GM12878 (cell line): ENCODE measurements around the gene SH3BP5. TPM values are rescaled to one million over a fixed set of nuclear protein-coding genes. Genes with fewer than 3 reads are reported as not detected.

Experiments used
- ATAC-seq: fragments of 200-7000 bp; cut with Tn5 transposase; 3 replicates; pipeline ENCODE4 v1.9.1; 2020; ENCODE audit warnings: mild to moderate bottlenecking, moderate library complexity
- BruUV-seq: library from RNA; stranded (reverse); fragments of 400-500 nt; replicated peaks from 2 replicates; lab custom pipeline; 2021; lab: Mats Ljungman, UMichigan
- CTCF ChIA-PET: fragments of 300-600 bp; sonication (Branson Sonifier 250); formaldehyde crosslinking; extraction: SDS; loops from one replicate; lab custom pipeline; 2021; ENCODE audit warnings: inconsistent platforms; lab: Yijun Ruan, JAX
- POLR2A ChIA-PET: fragments of 350-600 bp; formaldehyde crosslinking; extraction: SDS; loops from one replicate; lab custom pipeline; 2021; ENCODE audit warnings: inconsistent platforms; lab: Charles Lee
- RAD21 ChIA-PET: fragments of 300-600 bp; sonication (Branson Sonifier 250); formaldehyde crosslinking; loops from one replicate; lab custom pipeline; 2023; ENCODE audit warnings: antibody characterized with exemption; ENCODE audit not compliant: unreplicated experiment; lab: Charles Lee
- SMC1A ChIA-PET: fragments of 300-600 bp; sonication (Branson Sonifier 250); formaldehyde crosslinking; loops from one replicate; lab custom pipeline; 2023; ENCODE audit not compliant: unreplicated experiment, uncharacterized antibody; lab: Charles Lee
- DNase-seq: peaks from one replicate; pipeline ENCODE4 v3.0.0-alpha.2; 2011; ENCODE audit warnings: low read depth, low spot score
- FAIRE-seq: peaks from 3 replicates; lab custom pipeline; 2011; peaks lifted over from hg19 to GRCh38; lab: Jason Lieb, UNC
- H2AFZ ChIP-seq: 2 replicates; pipeline ENCODE4 v1.6.0; 2011; ENCODE audit warnings: low read depth, low read length, control low read depth; ENCODE audit not compliant: control insufficient read depth
- H3K27ac ChIP-seq: 2 replicates; pipeline ENCODE4 v1.5.1; 2011; ENCODE audit warnings: control low read depth; ENCODE audit not compliant: control insufficient read depth, insufficient read depth
- H3K27me3 ChIP-seq, 2 experiments: replicated peaks in 1 of 2; 2 replicates each; pipeline versions ENCODE4 v1.6.0 to v1.6.1; 2011; ENCODE audit warnings: low read length in 1 of 2; ENCODE audit not compliant: control insufficient read depth in 2 of 2, insufficient read depth in 2 of 2
- H3K36me3 ChIP-seq, 2 experiments: 2 replicates each; pipeline ENCODE4 v1.5.1; 2011; ENCODE audit warnings: low read length in 1 of 2; ENCODE audit not compliant: control insufficient read depth in 2 of 2, insufficient read depth in 2 of 2
- H3K4me1 ChIP-seq: 2 replicates; pipeline ENCODE4 v1.6.1; 2011; ENCODE audit warnings: mild to moderate bottlenecking, low read length, moderate library complexity, mixed read lengths; ENCODE audit not compliant: control insufficient read depth, insufficient read depth
- H3K4me2 ChIP-seq: 2 replicates; pipeline ENCODE4 v1.6.0; 2011; ENCODE audit warnings: control low read depth; ENCODE audit not compliant: control insufficient read depth, insufficient read depth
- H3K4me3 ChIP-seq: fragments of 200-600 bp; sonication (generic); 2 replicates; pipeline ENCODE4 v1.5.1; 2016
- H3K79me2 ChIP-seq: 2 replicates; pipeline ENCODE4 v1.6.0; 2011; ENCODE audit warnings: low read length; ENCODE audit not compliant: control insufficient read depth, insufficient read depth
- H3K9ac ChIP-seq: 2 replicates; pipeline ENCODE4 v1.8.0; 2011; ENCODE audit warnings: low read length, control low read depth, mixed read lengths; ENCODE audit not compliant: control insufficient read depth, insufficient read depth
- H3K9me3 ChIP-seq: replicated peaks from 3 replicates; pipeline ENCODE4 v1.5.1; 2011; ENCODE audit warnings: mild to moderate bottlenecking, low read length; ENCODE audit not compliant: control insufficient read depth, insufficient read depth
- H4K20me1 ChIP-seq: 2 replicates; pipeline ENCODE4 v1.6.0; 2011; ENCODE audit not compliant: control insufficient read depth, insufficient read depth
- ATF7 ChIP-seq: fragments of 450-650 bp; IDR thresholded peaks from 2 replicates; pipeline ENCODE4 v1.6.1; 2016; ENCODE audit warnings: low read depth, mild to moderate bottlenecking
- CEBPB ChIP-seq, 2 experiments: fragments of 150-350 bp in 1 of 2; IDR thresholded peaks; 2 replicates each; pipeline ENCODE4 v1.6.1; 2012 to 2014; ENCODE audit warnings: low read depth in 2 of 2, low read length in 2 of 2, borderline replicate concordance in 1 of 2, inconsistent platforms in 1 of 2
- FOXK2 ChIP-seq: fragments of 450-650 bp; IDR thresholded peaks from 2 replicates; pipeline ENCODE4 v1.6.1; 2017; ENCODE audit warnings: mild to moderate bottlenecking, moderate library complexity
- KAT2A ChIP-seq: conservative IDR thresholded peaks from 2 replicates; pipeline ENCODE4 v1.6.1; 2011; ENCODE audit warnings: low read depth, low read length; ENCODE audit not compliant: control insufficient read depth
- NFYA ChIP-seq: IDR thresholded peaks from 2 replicates; pipeline ENCODE4 v1.6.1; 2011; ENCODE audit warnings: low read depth, mild to moderate bottlenecking, low read length, improper control_type of control experiment, borderline replicate concordance
- PAX8 ChIP-seq: fragments of 450-650 bp; IDR thresholded peaks from 2 replicates; pipeline ENCODE4 v1.6.1; 2017; ENCODE audit warnings: mild to moderate bottlenecking, moderate library complexity
- RBBP5 ChIP-seq: fragments of 200-600 bp; sonication (generic); conservative IDR thresholded peaks from 2 replicates; pipeline ENCODE4 v1.6.1; 2016
- RCOR1 ChIP-seq: conservative IDR thresholded peaks from 2 replicates; pipeline ENCODE4 v1.6.1; 2012; ENCODE audit warnings: low read depth, low read length, improper control_type of control experiment
- SUPT20H ChIP-seq: IDR thresholded peaks from 2 replicates; pipeline ENCODE4 v1.6.1; 2011; ENCODE audit warnings: low read depth, mild to moderate bottlenecking, low read length, moderate library complexity, borderline replicate concordance; ENCODE audit not compliant: control insufficient read depth
- TBL1XR1 ChIP-seq: IDR thresholded peaks from 2 replicates; pipeline ENCODE4 v1.6.1; 2012; ENCODE audit warnings: low read depth, low read length, improper control_type of control experiment
- TCF12 ChIP-seq: IDR thresholded peaks from 2 replicates; pipeline ENCODE4 v1.6.1; 2011; ENCODE audit warnings: low read depth, mild to moderate bottlenecking, low read length
- TCF7 ChIP-seq: IDR thresholded peaks from 2 replicates; pipeline ENCODE4 v1.6.1; 2014; ENCODE audit warnings: antibody characterized with exemption, borderline replicate concordance
- YY1 ChIP-seq: IDR thresholded peaks from 2 replicates; pipeline ENCODE4 v1.6.1; 2011; ENCODE audit warnings: low read depth, mild to moderate bottlenecking, low read length
- WGBS: methylation state at CpG from one replicate; pipeline ENCODE4 v1.1.6; 2016; ENCODE audit warnings: low lambda C conversion rate; ENCODE audit not compliant: insufficient replicate concordance, insufficient coverage; ENCODE audit errors: missing lambda C conversion rate; 5-methylcytosine and 5-hydroxymethylcytosine counted together
- in situ Hi-C: fragments of 300-500 bp; cut with MboI; formaldehyde crosslinking; loops from 9 replicates; pipeline ENCODE4 v1.14.3; 2018; ENCODE audit warnings: mixed read lengths
- intact Hi-C: fragments of 100-400 bp; cut with micrococcal nuclease; formaldehyde crosslinking; loops from one replicate; pipeline ENCODE4 v1.14.2; 2022; ENCODE audit not compliant: unreplicated experiment
- polyA plus RNA-seq, 11 experiments: library from polyadenylated mRNA; depleted of rRNA in 4 of 11; unstranded in 6 of 11; stranded (reverse) in 5 of 11; fragments of >200 nt; fragmentation: Nextera tagmentation in 4 of 11; fragmentation: Illumina TruSeq in 1 of 11; extraction: Ambion mirVana in 4 of 11; extraction: Trizol in 1 of 11; gene quantifications; 1 replicate in 1 of 11; 2 replicates in 10 of 11; pipeline versions ENCODE4 v1.2.1 to v1.2.3, GENCODE V29; 2011 to 2016; ENCODE audit warnings: inconsistent platforms in 2 of 11, missing spikeins in 2 of 11, low read depth in 1 of 11
- total RNA-seq, 4 experiments: library from RNA; depleted of rRNA in 3 of 4; stranded (reverse); fragments of >200 nt in 3 of 4; fragmentation: Illumina TruSeq in 1 of 4; extraction: Trizol in 1 of 4; gene quantifications; 2 replicates each; pipeline versions ENCODE4 v1.2.1 to v1.2.3, GENCODE V29; 2013 to 2021
- TF ChIP-seq, protein P1 (sequence below): fragments of 450-650 bp; IDR thresholded peaks from 2 replicates; pipeline ENCODE4 v1.6.1; 2016; ENCODE audit warnings: mild to moderate bottlenecking
- TF ChIP-seq, protein P2 (sequence below): IDR thresholded peaks from 2 replicates; pipeline ENCODE4 v1.6.1; 2011; ENCODE audit warnings: mild to moderate bottlenecking, low read depth, low read length, moderate library complexity; ENCODE audit not compliant: insufficient replicate concordance
- TF ChIP-seq, protein P3 (sequence below): IDR thresholded peaks from 2 replicates; pipeline ENCODE4 v1.6.1; 2012; ENCODE audit warnings: low read length, inconsistent platforms
- TF ChIP-seq, protein P4 (sequence below): fragments of 450-650 bp; conservative IDR thresholded peaks from 2 replicates; pipeline ENCODE4 v1.6.1; 2017; ENCODE audit warnings: mild to moderate bottlenecking, moderate library complexity

Gene SH3BP5
- total and polyA plus RNA-seq, 10 of the 15 experiments (the other 5 are each of a cell fraction or from before 2014, with no cell fraction given) = 14.9 to 87.5 (median 43.7) TPM

DNA sequence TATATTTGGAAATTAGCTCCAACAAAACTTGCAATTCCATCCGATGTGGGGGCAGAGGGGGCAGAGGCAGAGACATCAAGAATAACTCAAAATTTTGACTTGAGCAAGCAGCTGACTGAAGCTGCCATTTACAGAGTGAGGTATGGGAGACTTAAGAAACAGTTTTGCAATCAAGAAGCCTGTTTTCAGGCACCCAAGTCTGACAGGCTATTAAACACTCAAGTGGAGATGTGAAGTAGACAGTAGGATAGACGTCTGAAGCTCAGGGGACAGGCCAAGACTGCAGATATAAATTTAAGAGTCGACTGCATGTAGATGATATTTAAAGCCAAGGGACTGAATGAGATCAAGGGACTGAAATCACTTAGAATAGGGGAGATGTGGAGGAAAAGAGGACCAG is 9.9 kb upstream of the SH3BP5 start:
- in situ Hi-C loops (no loop called here), intact Hi-C loops (no loop called here)
- ChIA-PET RAD21 (interaction anchor here (1.1 to 1.7 kb wide), 4 partner anchors 9 to 74 kb away, joined by 4 to 6 read pairs (median 6); partner anchors contain the start of gene SH3BP5), SMC1A (interaction anchor here (0.8 to 2.3 kb wide), 7 partner anchors 9 to 234 kb away, joined by 3 to 8 read pairs (median 4); partner anchors contain the start of gene SH3BP5), CTCF (interaction anchor here (0.7 to 4.4 kb wide), 3 partner anchors 10 to 73 kb away, joined by 3 to 39 read pairs (median 3); partner anchors contain the start of gene SH3BP5), POLR2A (interaction anchor here (0.7 to 1.4 kb wide), 4 partner anchors 9 to 13 kb away, joined by 3 to 5 read pairs (median 3); partner anchors contain the start of gene SH3BP5)
- ATAC-seq = no peak
- Histone ChIP-seq H3K79me2 (no peaks in the 10 kb centered on the region), H3K9me3 (no peaks in the 10 kb centered on the region; the same call in 2 of the 3 replicates), H3K36me3 (no peaks in the 10 kb centered on the region), H3K9ac (no peak overlapping the region), H3K4me2 (no peak overlapping the region), H3K4me1 (peaks cover 31% of the 10 kb centered on the region), H4K20me1 (no peaks in the 10 kb centered on the region), H3K4me3 (no peak overlapping the region), H2AFZ (no peak overlapping the region), H3K27ac (no peak overlapping the region), H3K27me3 (no peaks in the 10 kb centered on the region)
- BruUV-seq = no TSS peak
- no peak for DNase-seq
- 48% methylated on average over 3 of the region's 3 CpGs for WGBS
- no peak for FAIRE-seq
- TF ChIP-seq RBBP5 (no peak), CEBPB (IDR thresholded peaks at IDR 0.05; ENCODE audit: borderline replicate concordance in 1 of 2, low read depth in 2 of 2, low read length in 2 of 2) (no peak), RCOR1 (no peak), PAX8 (no peak), TBL1XR1 (no peak), YY1 (no peak), FOXK2 (no peak), TCF12 (no peak), ATF7 (no peak), TCF7 (no peak), SUPT20H (no peak), KAT2A (no peak), NFYA (no peak)
- TF ChIP-seq, protein P1, sequence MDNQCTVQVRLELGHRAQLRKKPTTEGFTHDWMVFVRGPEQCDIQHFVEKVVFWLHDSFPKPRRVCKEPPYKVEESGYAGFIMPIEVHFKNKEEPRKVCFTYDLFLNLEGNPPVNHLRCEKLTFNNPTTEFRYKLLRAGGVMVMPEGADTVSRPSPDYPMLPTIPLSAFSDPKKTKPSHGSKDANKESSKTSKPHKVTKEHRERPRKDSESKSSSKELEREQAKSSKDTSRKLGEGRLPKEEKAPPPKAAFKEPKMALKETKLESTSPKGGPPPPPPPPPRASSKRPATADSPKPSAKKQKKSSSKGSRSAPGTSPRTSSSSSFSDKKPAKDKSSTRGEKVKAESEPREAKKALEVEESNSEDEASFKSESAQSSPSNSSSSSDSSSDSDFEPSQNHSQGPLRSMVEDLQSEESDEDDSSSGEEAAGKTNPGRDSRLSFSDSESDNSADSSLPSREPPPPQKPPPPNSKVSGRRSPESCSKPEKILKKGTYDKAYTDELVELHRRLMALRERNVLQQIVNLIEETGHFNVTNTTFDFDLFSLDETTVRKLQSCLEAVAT = no peak
- TF ChIP-seq, protein P2, sequence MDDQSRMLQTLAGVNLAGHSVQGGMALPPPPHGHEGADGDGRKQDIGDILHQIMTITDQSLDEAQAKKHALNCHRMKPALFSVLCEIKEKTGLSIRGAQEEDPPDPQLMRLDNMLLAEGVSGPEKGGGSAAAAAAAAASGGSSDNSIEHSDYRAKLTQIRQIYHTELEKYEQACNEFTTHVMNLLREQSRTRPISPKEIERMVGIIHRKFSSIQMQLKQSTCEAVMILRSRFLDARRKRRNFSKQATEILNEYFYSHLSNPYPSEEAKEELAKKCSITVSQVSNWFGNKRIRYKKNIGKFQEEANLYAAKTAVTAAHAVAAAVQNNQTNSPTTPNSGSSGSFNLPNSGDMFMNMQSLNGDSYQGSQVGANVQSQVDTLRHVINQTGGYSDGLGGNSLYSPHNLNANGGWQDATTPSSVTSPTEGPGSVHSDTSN = no peak
- TF ChIP-seq, protein P3, sequence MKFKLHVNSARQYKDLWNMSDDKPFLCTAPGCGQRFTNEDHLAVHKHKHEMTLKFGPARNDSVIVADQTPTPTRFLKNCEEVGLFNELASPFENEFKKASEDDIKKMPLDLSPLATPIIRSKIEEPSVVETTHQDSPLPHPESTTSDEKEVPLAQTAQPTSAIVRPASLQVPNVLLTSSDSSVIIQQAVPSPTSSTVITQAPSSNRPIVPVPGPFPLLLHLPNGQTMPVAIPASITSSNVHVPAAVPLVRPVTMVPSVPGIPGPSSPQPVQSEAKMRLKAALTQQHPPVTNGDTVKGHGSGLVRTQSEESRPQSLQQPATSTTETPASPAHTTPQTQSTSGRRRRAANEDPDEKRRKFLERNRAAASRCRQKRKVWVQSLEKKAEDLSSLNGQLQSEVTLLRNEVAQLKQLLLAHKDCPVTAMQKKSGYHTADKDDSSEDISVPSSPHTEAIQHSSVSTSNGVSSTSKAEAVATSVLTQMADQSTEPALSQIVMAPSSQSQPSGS = no peak
- TF ChIP-seq, protein P4, sequence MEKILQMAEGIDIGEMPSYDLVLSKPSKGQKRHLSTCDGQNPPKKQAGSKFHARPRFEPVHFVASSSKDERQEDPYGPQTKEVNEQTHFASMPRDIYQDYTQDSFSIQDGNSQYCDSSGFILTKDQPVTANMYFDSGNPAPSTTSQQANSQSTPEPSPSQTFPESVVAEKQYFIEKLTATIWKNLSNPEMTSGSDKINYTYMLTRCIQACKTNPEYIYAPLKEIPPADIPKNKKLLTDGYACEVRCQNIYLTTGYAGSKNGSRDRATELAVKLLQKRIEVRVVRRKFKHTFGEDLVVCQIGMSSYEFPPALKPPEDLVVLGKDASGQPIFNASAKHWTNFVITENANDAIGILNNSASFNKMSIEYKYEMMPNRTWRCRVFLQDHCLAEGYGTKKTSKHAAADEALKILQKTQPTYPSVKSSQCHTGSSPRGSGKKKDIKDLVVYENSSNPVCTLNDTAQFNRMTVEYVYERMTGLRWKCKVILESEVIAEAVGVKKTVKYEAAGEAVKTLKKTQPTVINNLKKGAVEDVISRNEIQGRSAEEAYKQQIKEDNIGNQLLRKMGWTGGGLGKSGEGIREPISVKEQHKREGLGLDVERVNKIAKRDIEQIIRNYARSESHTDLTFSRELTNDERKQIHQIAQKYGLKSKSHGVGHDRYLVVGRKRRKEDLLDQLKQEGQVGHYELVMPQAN = no peak
